ENCODE measurements around the gene KCNMB2.

The KCNMB2 gene

DNA sequence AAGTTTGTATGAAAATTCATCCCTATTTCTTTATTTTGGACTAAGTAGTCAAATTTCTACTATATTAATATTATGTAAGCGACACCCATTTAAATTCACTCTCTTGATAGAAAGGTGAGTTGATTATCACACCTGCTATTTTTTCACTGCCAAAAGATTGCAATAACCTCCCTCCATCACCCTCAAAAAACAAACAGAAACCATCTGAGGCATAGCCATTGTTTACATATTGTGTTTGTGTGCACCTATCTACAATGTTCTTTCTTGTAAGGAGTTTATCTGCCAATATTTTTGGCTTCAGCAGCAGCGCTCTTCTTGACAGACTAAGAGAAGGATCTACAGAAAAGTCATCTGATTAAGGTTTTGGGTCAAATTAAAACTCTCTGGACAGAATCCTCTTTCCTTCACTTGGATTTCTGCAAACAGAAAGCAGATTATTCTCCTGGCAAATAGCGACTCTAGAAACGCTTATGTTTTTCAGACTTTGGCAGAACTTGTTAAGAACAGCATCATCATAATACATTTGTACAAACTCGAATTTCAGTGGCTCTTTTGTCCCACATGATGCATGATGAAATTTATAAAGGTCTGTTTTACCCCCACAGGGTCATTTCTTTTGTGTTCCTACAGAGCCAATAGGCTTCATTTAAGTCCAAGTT is 48.6 kb downstream of the KCNMB2 start:
- no peak for TF ChIP-seq GATA3 (IDR thresholded peaks at IDR 0.05; ENCODE audit: low read depth, low read length)
- TF ChIP-seq GATA2 (IDR thresholded peaks at IDR 0.05; ENCODE audit: low read depth, low read length) = no peak

DNA sequence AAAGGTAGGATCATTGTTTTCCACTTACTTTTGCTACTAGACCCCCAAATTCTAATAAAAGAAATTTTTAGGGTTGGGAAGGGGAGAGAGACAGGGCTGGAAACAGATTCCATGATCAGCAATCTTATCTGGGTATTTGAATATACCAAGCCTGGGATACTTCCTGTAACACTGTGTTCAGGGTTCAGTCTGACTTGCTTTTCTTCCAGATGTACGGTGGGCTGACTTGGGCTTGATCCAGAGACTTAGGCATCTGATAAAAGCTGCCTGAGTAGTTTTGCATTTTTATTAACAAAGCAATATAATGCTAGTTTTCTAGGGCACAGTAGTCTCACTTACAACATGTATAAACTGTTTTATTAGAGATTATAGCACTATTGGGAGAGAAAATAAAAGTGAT is 49.2 kb downstream of the KCNMB2 start:
- TF ChIP-seq GATA3 (IDR thresholded peaks at IDR 0.05; ENCODE audit: low read depth, low read length) (no peak), GATA2 (IDR thresholded peaks at IDR 0.05; ENCODE audit: low read depth, low read length) (no peak)

DNA sequence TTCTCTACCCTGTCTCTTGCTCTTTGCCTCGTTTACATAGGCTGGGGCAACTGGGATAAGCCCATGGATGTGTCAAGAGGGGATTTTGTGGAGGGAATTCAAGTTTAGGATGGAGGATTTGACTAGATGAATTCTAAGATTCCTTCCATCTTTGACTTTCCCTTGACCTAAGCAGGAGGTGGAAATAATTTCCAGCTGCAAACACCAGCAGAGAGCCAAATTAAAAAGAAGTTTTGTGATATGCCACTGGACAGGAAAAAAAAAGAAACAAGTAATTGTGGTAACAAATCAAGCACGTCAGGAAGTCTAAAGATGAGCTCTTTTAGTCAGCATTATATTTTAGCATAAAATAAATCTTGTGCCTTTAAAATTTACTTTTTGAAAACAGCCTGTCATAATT is 49.8 kb downstream of the KCNMB2 start:
- no peak for TF ChIP-seq GATA3 (IDR thresholded peaks at IDR 0.05; ENCODE audit: low read depth, low read length)
- no peak for TF ChIP-seq GATA2 (IDR thresholded peaks at IDR 0.05; ENCODE audit: low read depth, low read length)

DNA sequence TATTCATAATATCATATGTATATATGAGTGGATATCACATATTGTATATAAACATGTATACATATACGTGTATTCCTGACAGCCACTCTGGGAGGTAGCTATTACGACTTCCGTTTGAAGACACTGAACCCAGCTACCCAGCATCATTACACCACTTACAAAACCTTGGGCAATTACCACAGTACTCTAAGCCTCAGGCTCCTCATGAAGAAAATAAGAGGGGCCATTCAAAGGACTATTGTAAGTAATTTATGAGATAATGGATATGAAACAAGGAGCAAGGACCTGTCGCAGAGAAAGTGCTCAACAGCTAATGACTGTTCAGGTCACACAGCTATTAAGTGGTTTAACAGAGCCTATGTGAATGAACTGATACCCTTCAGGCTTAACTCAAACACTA is 52.4 kb downstream of the KCNMB2 start:
- TF ChIP-seq GATA3 (IDR thresholded peaks at IDR 0.05; ENCODE audit: low read depth, low read length) (no peak), GATA2 (IDR thresholded peaks at IDR 0.05; ENCODE audit: low read depth, low read length) (no peak)

DNA sequence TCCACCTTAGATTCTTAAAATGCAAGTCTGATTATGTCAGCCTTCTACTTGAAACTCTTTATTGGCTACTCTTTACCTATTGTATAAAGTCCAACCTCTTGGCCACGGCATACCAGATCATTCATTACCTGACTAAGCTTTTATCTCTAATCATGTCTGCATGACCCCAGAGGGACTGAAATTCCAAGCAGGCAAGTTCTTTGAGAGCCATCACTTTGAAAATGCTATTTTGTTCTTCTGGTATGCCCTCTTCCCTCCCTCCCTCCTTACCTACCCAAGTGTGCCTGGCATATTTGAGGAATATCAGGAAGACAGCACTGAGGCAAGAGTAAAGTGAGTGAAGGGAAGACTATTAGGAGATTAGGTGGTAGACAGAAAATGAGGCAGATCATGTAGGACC is 57.5 kb downstream of the KCNMB2 start:
- TF ChIP-seq GATA2 (IDR thresholded peaks at IDR 0.05; ENCODE audit: low read depth, low read length) (no peak), GATA3 (IDR thresholded peaks at IDR 0.05; ENCODE audit: low read depth, low read length) (no peak)

DNA sequence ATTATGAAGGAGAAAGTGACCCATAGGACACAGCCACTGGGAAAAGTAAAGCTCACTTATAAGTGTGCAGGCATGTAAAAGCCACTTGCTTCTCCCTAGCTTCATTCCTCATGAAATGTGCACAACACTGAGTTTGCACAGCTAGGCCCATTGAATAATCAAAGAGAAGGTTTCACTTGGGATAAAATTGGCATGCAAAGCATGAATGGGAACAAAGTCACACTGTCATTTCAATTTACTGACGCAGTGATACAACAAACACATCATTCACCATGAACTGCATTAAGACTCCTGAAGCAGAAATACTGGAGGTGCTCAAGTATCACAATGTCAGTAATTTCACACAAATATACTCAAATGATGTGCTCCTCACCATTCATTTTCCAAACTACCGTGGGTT is 61.1 kb downstream of the KCNMB2 start:
- TF ChIP-seq GATA3 (IDR thresholded peaks at IDR 0.05; ENCODE audit: low read depth, low read length) (no peak), GATA2 (IDR thresholded peaks at IDR 0.05; ENCODE audit: low read depth, low read length) (no peak)

DNA sequence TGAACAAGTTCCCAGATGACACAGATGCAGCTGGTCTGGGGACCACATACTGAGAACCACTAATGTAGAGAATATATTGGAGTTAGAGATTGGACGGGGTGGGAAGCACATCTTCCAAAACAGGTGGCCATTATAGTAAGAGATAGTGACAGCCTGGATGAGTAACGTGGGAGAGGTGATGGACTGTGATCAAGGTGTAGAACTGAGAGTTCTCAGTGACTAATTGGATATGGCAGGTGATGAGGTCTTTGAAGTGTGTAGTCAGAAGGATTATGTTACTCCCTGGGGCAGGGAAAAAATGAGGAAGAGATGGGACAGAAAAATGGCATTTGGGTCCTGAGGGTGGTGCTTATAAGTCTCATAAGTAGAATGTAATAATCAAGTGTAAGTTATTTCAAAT is 66.6 kb downstream of the KCNMB2 start:
- TF ChIP-seq GATA3 (IDR thresholded peaks at IDR 0.05; ENCODE audit: low read depth, low read length) = no peak
- TF ChIP-seq GATA2 (IDR thresholded peaks at IDR 0.05; ENCODE audit: low read depth, low read length) = no peak

DNA sequence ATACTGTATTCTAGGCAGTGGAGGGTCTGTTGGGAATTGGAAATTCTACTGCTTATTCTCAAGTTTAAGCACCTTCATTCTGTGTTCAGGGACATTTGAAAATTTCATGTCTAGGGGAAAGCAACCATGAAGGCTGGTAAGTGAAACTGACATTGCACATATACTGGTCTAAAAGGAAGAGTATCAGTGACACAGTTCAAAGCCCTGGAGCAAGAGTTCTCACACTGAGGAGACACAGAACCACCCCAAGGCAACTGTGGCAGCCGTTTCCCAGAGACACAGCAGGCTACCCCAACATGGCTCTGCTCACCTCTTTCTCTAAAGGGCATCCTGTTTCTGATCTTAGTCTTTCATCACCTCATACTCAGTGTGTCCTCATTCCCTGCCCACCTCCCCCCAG is 67.5 kb downstream of the KCNMB2 start:
- TF ChIP-seq GATA2 (IDR thresholded peaks at IDR 0.05; ENCODE audit: low read depth, low read length) (no peak), GATA3 (IDR thresholded peaks at IDR 0.05; ENCODE audit: low read depth, low read length) (no peak)

DNA sequence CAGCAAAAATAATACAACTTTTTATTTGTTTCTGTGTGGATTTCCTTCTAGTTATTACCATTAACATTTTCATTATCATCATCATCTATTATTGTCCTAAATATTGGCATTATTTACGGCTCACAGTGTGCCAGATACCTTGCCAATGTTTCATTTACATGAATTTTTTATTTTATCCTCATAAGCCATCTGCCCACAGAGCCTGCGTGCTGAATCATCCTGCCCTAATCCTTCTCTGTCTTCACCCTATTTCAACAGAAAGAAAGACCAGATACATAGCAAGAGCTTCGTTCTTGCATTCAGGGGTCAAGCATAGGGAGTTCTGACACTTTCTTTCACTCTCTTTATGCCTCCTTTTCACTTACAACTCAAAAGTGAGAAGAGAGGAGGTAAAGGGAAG is 82.0 kb downstream of the KCNMB2 start:
- TF ChIP-seq GATA3 (IDR thresholded peaks at IDR 0.05; ENCODE audit: low read depth, low read length) (no peak), GATA2 (IDR thresholded peaks at IDR 0.05; ENCODE audit: low read depth, low read length) (no peak)

DNA sequence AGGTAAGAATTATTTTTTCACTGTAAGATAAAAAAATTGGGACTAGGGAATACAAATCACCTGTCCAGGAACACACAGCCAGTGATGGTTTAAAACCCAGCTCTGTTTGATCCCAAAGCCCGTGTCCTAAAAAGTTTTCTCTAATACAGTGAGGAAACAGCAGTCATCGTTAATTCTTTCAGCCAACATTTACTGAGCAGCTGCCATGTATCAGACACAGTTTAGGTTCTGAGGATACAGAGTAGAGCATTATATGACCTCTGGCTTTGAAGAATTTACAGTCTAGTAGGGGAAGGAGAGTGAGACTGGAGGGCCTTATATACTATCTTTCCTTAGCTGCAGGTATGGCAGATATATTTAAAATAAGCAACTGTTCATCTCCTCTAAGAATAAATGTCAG is 82.7 kb downstream of the KCNMB2 start:
- TF ChIP-seq GATA2 (IDR thresholded peaks at IDR 0.05; ENCODE audit: low read depth, low read length) = no peak
- no peak for TF ChIP-seq GATA3 (IDR thresholded peaks at IDR 0.05; ENCODE audit: low read depth, low read length)

DNA sequence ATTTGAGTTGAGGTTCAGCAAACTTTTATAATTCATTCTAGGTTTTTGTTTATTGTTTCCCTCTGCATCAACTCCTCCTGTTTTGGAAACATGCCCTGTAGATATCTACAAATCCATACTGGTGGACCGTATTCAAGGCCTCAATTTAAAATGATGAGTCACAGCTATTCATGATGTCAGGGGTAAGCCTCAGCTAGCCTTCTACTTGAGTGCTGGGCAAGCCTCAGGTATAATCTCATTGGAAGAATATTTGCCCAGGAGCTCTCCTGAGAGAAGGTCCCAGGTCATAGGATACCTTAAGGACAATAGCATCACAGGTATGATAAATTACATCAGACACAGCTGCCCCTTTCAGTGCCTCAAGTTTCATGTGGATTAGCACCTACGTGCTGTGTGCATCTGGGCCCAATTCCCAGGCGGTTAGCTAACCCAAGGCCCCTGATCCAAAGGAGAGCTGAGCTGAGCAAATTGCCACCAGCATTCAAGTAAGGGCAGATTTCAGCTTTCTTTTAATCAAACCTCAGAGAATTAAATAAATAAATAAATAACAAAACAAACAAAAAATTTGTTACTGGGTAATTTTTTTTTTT is 87.5 kb downstream of the KCNMB2 start:
- no peak for TF ChIP-seq GATA2 (IDR thresholded peaks at IDR 0.05; ENCODE audit: low read depth, low read length)
- TF ChIP-seq GATA3 (IDR thresholded peaks at IDR 0.05; ENCODE audit: low read depth, low read length) = no peak

DNA sequence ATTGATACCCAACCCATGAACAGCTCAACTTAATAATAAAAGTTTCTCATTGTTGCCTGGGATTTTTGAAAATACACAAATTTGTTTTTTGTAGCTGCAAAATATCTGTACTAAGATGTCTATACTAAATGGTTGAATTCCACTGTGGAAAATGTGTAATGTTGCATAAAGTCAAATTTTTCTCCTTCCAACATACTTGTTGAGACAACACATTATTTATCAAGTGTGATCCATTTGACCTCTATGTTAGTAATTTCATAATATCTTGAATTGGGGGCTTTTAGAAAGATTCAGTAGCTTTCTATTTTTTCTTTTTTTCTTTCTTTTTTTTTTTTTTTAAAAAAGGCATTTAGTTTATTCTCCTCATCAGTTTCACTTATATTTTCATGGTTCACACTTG is 88.0 kb downstream of the KCNMB2 start:
- no peak for TF ChIP-seq GATA2 (IDR thresholded peaks at IDR 0.05; ENCODE audit: low read depth, low read length)
- no peak for TF ChIP-seq GATA3 (IDR thresholded peaks at IDR 0.05; ENCODE audit: low read depth, low read length)

DNA sequence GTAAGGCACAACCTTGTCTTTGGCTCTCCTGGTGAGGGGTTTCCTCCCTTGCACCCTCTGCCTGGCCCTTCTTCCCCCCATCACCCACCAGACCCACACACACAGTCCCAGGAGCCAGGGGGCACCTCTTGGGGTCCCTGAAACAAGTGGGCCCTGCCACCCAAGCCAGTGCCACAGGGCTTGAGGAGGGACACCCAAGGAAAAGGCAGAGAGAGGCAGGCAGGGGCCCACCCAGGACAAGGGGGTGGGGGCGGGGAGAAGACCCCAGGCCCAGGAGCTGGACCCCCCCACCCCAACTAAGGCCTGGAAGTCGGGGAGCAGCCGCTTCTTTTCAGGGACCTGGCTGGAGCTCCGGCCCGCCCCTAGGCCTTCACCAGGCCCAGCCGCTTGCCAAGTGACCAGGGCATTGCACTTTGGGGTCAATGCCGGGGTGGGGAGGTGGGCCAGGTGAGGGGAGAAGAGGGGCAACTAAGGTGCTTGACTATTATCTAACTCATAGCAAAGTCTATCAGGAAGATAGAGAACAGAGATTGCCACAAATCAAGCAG is 88.9 kb downstream of the KCNMB2 start:
- TF ChIP-seq GATA3 (IDR thresholded peaks at IDR 0.05; ENCODE audit: low read depth, low read length) (no peak), GATA2 (IDR thresholded peaks at IDR 0.05; ENCODE audit: low read depth, low read length) (no peak)

DNA sequence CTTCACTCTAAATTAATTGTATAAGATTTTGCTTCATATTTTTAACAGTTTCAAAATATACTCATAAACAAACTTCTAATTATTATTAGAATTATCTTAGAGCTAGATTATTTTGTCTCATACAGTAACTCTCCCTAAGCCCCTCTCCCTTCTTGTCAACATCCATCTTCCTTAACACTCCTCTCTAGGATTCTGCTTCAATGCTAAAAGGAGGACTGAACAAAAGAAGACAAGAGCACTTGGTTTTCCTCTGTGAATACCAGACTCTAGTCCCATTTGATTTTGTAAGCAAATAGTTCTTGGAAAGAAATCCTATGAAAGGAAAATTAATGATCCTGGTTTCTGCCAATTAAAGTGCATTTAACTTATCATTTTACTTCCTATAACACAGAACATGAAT is 91.8 kb downstream of the KCNMB2 start:
- TF ChIP-seq GATA2 (IDR thresholded peaks at IDR 0.05; ENCODE audit: low read depth, low read length) = no peak
- TF ChIP-seq GATA3 (IDR thresholded peaks at IDR 0.05; ENCODE audit: low read depth, low read length) = no peak

DNA sequence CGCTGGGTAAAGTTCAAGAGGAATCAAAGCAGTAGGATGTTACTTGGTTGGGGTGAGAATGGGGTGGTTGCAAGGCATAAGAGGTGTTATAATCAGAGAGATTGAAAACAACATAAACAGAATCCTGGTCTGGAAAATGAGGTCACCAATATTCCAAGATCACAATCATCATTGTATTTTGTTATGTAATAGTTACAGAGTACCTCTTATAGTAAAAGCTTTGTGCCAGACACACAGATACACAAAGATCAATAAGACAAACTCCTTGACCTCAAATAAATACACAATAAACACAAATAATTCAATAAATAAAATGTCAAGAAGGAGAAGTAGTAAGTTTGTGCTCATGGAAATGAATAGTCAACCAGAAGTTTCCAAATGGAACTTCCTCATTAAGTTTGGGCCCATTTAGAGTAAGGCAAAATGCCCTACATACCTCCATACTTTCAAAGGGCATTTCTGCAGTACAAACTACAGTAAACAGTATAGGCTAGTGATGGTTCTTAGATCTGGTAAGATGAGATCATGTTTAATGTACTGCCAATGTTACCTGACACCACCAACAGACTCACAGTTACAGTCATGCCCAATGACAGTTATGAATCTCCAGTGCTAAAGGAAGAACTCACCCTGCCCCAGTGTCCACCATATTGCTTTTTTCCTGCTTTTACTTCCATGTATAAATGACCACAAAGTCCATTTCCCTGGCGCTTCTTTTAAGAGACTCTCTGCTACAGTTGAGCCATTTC is 93.4 kb downstream of the KCNMB2 start:
- TF ChIP-seq GATA2 (IDR thresholded peaks at IDR 0.05; ENCODE audit: low read depth, low read length) (no peak), GATA3 (IDR thresholded peaks at IDR 0.05; ENCODE audit: low read depth, low read length) (no peak)

All from SH-SY5Y (cell line).